Measurements from ENCODE around the gene TBC1D10B. TPM values are rescaled to one million over a fixed set of nuclear protein-coding genes. Genes with fewer than 3 reads are reported as not detected.

Gene TBC1D10B
- total RNA-seq, 2 experiments from 2014 or later: 12.7 to 14.7 TPM

DNA sequence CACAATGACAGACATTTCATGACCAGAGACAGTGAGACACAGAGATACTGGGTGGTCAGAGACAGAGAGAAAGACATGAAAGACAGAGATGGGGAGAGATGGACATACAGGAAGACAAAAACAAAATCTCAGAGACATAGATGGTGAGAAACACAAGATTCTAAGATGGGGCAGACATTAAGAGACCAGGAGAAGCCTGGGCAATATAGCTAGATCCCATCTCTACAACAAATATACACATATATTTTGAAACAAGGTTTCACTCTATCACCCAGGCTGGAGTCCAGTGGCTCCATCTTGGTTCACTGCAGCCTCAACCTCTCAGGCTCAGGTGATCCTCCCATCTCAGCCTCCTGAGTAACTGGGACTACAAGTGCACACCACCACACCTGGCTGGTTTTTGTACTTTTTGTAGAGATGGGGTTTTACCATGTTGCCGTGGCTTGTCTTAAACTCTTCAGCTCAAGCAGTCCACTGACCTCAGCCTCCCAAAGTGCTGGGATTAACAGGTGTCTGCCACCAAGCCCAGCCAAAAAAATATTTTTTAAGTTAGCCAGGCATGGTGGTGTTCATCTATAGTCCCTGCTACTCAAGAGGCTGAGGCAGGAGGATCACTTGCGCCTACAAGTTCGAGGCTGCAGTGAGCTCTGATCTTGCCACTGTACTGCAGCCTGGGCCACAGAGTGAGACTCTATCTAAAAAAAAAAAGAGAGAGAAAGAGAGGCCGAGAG is 9.9 kb upstream of the TBC1D10B start:
- no peaks in the 10 kb centered on the region for H3K9me3 Mint-ChIP-seq
- Histone ChIP-seq H3K4me1 (ENCODE audit: insufficient read depth, low read length) (peaks cover 89% of the 10 kb centered on the region), H3K27ac (ENCODE audit: low read depth in 1 of 2, low read length in 2 of 2) (peak overlapping the region; percentile 83 to 100), H3K9me3 (ENCODE audit: control insufficient read depth in 1 of 2, insufficient read depth in 1 of 2, low read length in 2 of 2) (no peaks in the 10 kb centered on the region), H3K4me3 (ENCODE audit: low read length) (no peak overlapping the region), H3K36me3 (ENCODE audit: insufficient read depth, low read length) (peaks cover 25% of the 10 kb centered on the region), H3K27me3 (ENCODE audit: control insufficient read depth in 1 of 2, insufficient read depth in 2 of 2, low read length in 2 of 2) (no peaks in the 10 kb centered on the region)
- H3K27ac Mint-ChIP-seq: peak overlapping the region; percentile 100
- CTCF ChIA-PET: interaction anchor here (0.8 to 1.9 kb wide), 3 partner anchors 9 to 29 kb away, joined by 3 to 10 read pairs (median 4); no protein-coding TSS in a partner anchor
- no peak for DNase-seq
- H3K4me1 Mint-ChIP-seq (ENCODE audit: low read depth): peaks cover 64% of the 10 kb centered on the region
- peak overlapping the region; percentile 99 for H3K4me3 Mint-ChIP-seq
- POLR2A ChIA-PET: interaction anchor here (0.6 to 7.3 kb wide), 6 partner anchors 10 to 197 kb away, joined by 3 to 153 read pairs (median 67); partner anchors contain the start of genes CORO1A, TBC1D10B, ZNF48 and ZNF771
- H3K27me3 Mint-ChIP-seq: no peaks in the 10 kb centered on the region
- peaks cover 41% of the 10 kb centered on the region for H3K36me3 Mint-ChIP-seq (ENCODE audit: low read depth)
- TF ChIP-seq, protein P1, sequence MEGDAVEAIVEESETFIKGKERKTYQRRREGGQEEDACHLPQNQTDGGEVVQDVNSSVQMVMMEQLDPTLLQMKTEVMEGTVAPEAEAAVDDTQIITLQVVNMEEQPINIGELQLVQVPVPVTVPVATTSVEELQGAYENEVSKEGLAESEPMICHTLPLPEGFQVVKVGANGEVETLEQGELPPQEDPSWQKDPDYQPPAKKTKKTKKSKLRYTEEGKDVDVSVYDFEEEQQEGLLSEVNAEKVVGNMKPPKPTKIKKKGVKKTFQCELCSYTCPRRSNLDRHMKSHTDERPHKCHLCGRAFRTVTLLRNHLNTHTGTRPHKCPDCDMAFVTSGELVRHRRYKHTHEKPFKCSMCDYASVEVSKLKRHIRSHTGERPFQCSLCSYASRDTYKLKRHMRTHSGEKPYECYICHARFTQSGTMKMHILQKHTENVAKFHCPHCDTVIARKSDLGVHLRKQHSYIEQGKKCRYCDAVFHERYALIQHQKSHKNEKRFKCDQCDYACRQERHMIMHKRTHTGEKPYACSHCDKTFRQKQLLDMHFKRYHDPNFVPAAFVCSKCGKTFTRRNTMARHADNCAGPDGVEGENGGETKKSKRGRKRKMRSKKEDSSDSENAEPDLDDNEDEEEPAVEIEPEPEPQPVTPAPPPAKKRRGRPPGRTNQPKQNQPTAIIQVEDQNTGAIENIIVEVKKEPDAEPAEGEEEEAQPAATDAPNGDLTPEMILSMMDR (IDR thresholded peaks at IDR 0.05): no peak
- intact Hi-C loops (cut with DNase I, micrococcal nuclease): no loop called here
- no peak for ATAC-seq (ENCODE audit: poor library complexity)

DNA sequence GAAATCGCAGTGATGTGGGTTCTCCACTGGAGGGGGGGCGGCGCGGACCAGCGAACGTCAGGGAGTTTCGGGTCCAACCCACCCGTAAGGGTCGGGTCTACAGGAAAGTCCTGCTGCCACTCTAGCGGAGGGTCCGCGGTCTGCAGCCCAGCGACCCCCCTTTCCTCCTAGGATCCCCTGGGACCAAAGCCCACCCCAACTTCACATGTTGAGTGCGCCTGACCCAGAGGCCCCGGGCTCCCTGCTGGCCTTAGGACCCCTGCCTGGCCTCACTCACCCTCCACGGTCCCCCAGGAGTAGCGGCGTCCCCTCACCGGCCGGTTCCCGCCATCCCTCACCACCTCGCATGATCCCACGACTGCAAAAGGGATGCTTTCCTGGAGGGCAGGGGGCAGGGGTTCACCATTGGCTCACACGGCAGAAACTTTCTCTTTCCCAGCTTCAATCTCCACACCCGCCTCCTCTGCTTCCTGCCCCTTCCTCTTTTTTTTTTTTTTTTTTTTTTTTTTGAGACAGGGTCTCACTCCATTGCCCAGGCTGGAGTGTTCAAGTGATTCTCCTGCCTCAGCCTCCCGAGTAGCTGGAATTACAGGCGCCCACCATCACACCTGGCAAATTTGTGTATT is 9.0 kb upstream of the TBC1D10B start:
- intact Hi-C loops (cut with DNase I, micrococcal nuclease): loop anchor here (2.0 to 10.0 kb wide), 2 partner anchors 30 to 546 kb away; partner anchors contain the start of gene FBXL19 (in 1 of the 2)
- CTCF ChIA-PET: interaction anchor here (0.8 to 1.9 kb wide), 2 partner anchors 8 to 30 kb away, joined by 3 to 10 read pairs; no protein-coding TSS in a partner anchor
- ATAC-seq (ENCODE audit: poor library complexity): no peak

More for the DNA sequence above, 9.0 kb upstream of the TBC1D10B start:
- TF ChIP-seq, protein P1 (IDR thresholded peaks at IDR 0.05): no peak
- Mint-ChIP-seq H3K27me3 (no peaks in the 10 kb centered on the region), H3K9me3 (no peaks in the 10 kb centered on the region), H3K4me3 (peak overlapping the region; percentile 99), H3K4me1 (ENCODE audit: low read depth) (peaks cover 64% of the 10 kb centered on the region), H3K36me3 (ENCODE audit: low read depth) (peaks cover 41% of the 10 kb centered on the region), H3K27ac (peak overlapping the region; percentile 100)
- peak in 1 of 14 experiments; percentile 13 for DNase-seq
- no peaks in the 10 kb centered on the region for H3K27me3 ChIP-seq (ENCODE audit: control insufficient read depth in 1 of 2, insufficient read depth in 2 of 2, low read length in 2 of 2)
- POLR2A ChIA-PET: interaction anchor here (0.9 to 7.3 kb wide), 8 partner anchors 9 to 314 kb away, joined by 3 to 153 read pairs (median 18); partner anchors contain the start of genes ALDOA, CORO1A, TBC1D10B and ZNF48
- H3K36me3 ChIP-seq (ENCODE audit: insufficient read depth, low read length): peaks cover 25% of the 10 kb centered on the region
- H3K27ac ChIP-seq (ENCODE audit: low read depth in 1 of 2, low read length in 2 of 2): peak overlapping the region; percentile 83 to 100
- H3K9me3 ChIP-seq (ENCODE audit: control insufficient read depth in 1 of 2, insufficient read depth in 1 of 2, low read length in 2 of 2): no peaks in the 10 kb centered on the region
- peaks cover 87% of the 10 kb centered on the region for H3K4me1 ChIP-seq (ENCODE audit: insufficient read depth, low read length)
- peak overlapping the region; percentile 71 for H3K4me3 ChIP-seq (ENCODE audit: low read length)

Measured in CD4-positive, alpha-beta T cell (primary cell).